PC-3 (cell line): Measurements from ENCODE around the gene CHAD. TPM values are rescaled to one million over a fixed set of nuclear protein-coding genes. Genes with fewer than 3 reads are reported as not detected.

Experiments
- ATAC-seq: fragments of 200-7000 bp; cut with Tn5 transposase; 2 replicates; pipeline ENCODE4 v1.9.1; 2020; ENCODE audit warnings: mild to moderate bottlenecking, moderate library complexity
- BruUV-seq: library from RNA; stranded (reverse); fragments of 400-500 nt; replicated peaks from 2 replicates; lab custom pipeline; 2021; lab: Mats Ljungman, UMichigan
- CTCF ChIA-PET: fragments of 300-600 bp; sonication (Branson Sonifier 250); formaldehyde crosslinking; loops from one replicate; lab custom pipeline; 2022; ENCODE audit warnings: antibody characterized with exemption; lab: Charles Lee
- POLR2A ChIA-PET: fragments of 300-600 bp; sonication (Branson Sonifier 250); formaldehyde crosslinking; loops from one replicate; lab custom pipeline; 2022; ENCODE audit warnings: antibody characterized with exemption; ENCODE audit not compliant: unreplicated experiment; lab: Charles Lee
- DNase-seq: peaks from one replicate; pipeline ENCODE4 v3.0.0-alpha.2; 2015
- H2AFZ ChIP-seq: fragments of 300-600 bp; sonication (generic); 2 replicates; pipeline ENCODE4 v1.6.0; 2016; ENCODE audit warnings: antibody characterized with exemption, low read length
- H3F3A ChIP-seq: fragments of 300-600 bp; sonication (generic); one replicate; pipeline ENCODE4 v1.6.0; 2017; ENCODE audit warnings: antibody characterized with exemption, low read length, control low read depth, mild to moderate bottlenecking; ENCODE audit not compliant: unreplicated experiment
- H3K27ac ChIP-seq: fragments of 300-600 bp; sonication (generic); 2 replicates; pipeline ENCODE4 v1.5.1; 2016; ENCODE audit warnings: mild to moderate bottlenecking, low read length
- H3K27me3 ChIP-seq: fragments of 300-600 bp; sonication (generic); 2 replicates; pipeline ENCODE4 v1.6.1; 2016; ENCODE audit warnings: low read length, mixed read lengths
- H3K36me3 ChIP-seq: fragments of 300-600 bp; sonication (generic); 2 replicates; pipeline ENCODE4 v1.6.1; 2016; ENCODE audit warnings: low read depth, mixed run types, low read length, mixed read lengths
- H3K4me1 ChIP-seq: fragments of 300-600 bp; sonication (generic); 2 replicates; pipeline ENCODE4 v1.5.1; 2016; ENCODE audit warnings: low read length; ENCODE audit not compliant: insufficient read depth
- H3K4me2 ChIP-seq: fragments of 300-600 bp; sonication (generic); 2 replicates; pipeline ENCODE4 v1.6.0; 2016; ENCODE audit warnings: low read length
- H3K4me3 ChIP-seq: fragments of 300-600 bp; sonication (generic); 2 replicates; pipeline ENCODE4 v1.5.1; 2016; ENCODE audit warnings: mild to moderate bottlenecking, low read length, mixed read lengths
- H3K79me2 ChIP-seq: fragments of 300-600 bp; sonication (generic); 2 replicates; pipeline ENCODE4 v1.6.1; 2017; ENCODE audit warnings: low read length, mixed read lengths
- H3K9ac ChIP-seq: fragments of 300-600 bp; sonication (generic); 2 replicates; pipeline ENCODE4 v1.6.0; 2016; ENCODE audit warnings: mild to moderate bottlenecking, low read length
- H3K9me2 ChIP-seq: fragments of 300-600 bp; sonication (generic); replicated peaks from 2 replicates; pipeline ENCODE4 v1.6.1; 2016; ENCODE audit warnings: mixed run types, low read length, mixed read lengths
- H3K9me3 ChIP-seq: fragments of 300-600 bp; sonication (generic); 2 replicates; pipeline ENCODE4 v1.6.1; 2016; ENCODE audit warnings: low read length, mixed read lengths
- H4K20me1 ChIP-seq: fragments of 300-600 bp; sonication (generic); 2 replicates; pipeline ENCODE4 v1.6.1; 2016; ENCODE audit warnings: low read length, mixed read lengths
- CTCF ChIP-seq: fragments of 300-600 bp; sonication (generic); conservative IDR thresholded peaks from 2 replicates; pipeline ENCODE4 v1.5.1; 2017; ENCODE audit warnings: antibody characterized with exemption, low read depth, mild to moderate bottlenecking, low read length
- EZH2 ChIP-seq: fragments of 300-600 bp; sonication (generic); IDR thresholded peaks from one replicate; pipeline ENCODE4 v1.6.1; 2017; ENCODE audit warnings: antibody characterized with exemption, mild to moderate bottlenecking, low read length; ENCODE audit not compliant: unreplicated experiment
- EZH2phosphoT487 ChIP-seq: fragments of 300-600 bp; sonication (generic); IDR thresholded peaks from 2 replicates; pipeline ENCODE4 v1.6.1; 2018; ENCODE audit warnings: mild to moderate bottlenecking, antibody characterized with exemption, low read length, borderline replicate concordance
- intact Hi-C: fragments of 100-400 bp; cut with micrococcal nuclease; formaldehyde crosslinking; loops from 2 replicates; pipeline ENCODE4 v1.9.0; 2023
- total RNA-seq: library from RNA; depleted of rRNA; stranded (reverse); fragments of >200 nt; gene quantifications from 2 replicates; pipeline ENCODE4 v1.2.3, GENCODE V29; 2014

The CHAD gene
- total RNA-seq, 1 experiment from 2014 or later: not detected

- ATAC-seq: peak; percentile 96
- Histone ChIP-seq H3K79me2 (no peaks in the 10 kb centered on the region), H2AFZ (no peak overlapping the region)
Measured at GRCh38 chr17:50487213-50488096, 18.8 kb upstream of the CHAD start.

GRCh38 chr17:50484386-50485155 is 15.9 kb upstream of the CHAD start:
- no TSS peak for BruUV-seq
- Histone ChIP-seq H3K9me2 (no peaks in the 10 kb centered on the region), H3K79me2 (peaks cover 20% of the 10 kb centered on the region), H3K4me3 (no peak overlapping the region), H3K36me3 (peaks cover 23% of the 10 kb centered on the region; the same call in 1 of the 2 replicates), H3K4me2 (no peak overlapping the region), H4K20me1 (no peaks in the 10 kb centered on the region), H3K4me1 (peaks cover 30% of the 10 kb centered on the region), H3K9me3 (no peaks in the 10 kb centered on the region), H3F3A (no peaks in the 10 kb centered on the region), H3K27ac (no peak overlapping the region), H3K9ac (no peak overlapping the region), H3K27me3 (no peaks in the 10 kb centered on the region), H2AFZ (no peak overlapping the region)
- POLR2A ChIA-PET: no interaction called here
- intact Hi-C loops: loop anchor here (5.0 kb wide), 1 partner anchor 358 kb away; no protein-coding TSS in a partner anchor
- DNase-seq: no peak
- TF ChIP-seq EZH2phosphoT487 (no peak), CTCF (no peak), EZH2 (no peak)
- CTCF ChIA-PET: no interaction called here
- no peak for ATAC-seq

More at GRCh38 chr17:50487213-50488096, 18.8 kb upstream of the CHAD start:
- Histone ChIP-seq H3K27me3 (no peaks in the 10 kb centered on the region), H3K36me3 (peaks cover 23% of the 10 kb centered on the region; the same call in 1 of the 2 replicates), H3K9me2 (no peaks in the 10 kb centered on the region), H4K20me1 (no peaks in the 10 kb centered on the region), H3K4me3 (no peak overlapping the region), H3F3A (no peaks in the 10 kb centered on the region), H3K4me2 (peak overlapping the region; percentile 52), H3K27ac (no peak overlapping the region; the same call in 1 of the 2 replicates), H3K9ac (no peak overlapping the region), H3K4me1 (peaks cover 22% of the 10 kb centered on the region), H3K9me3 (no peaks in the 10 kb centered on the region)
- intact Hi-C loops: no loop called here
- peak; percentile 90 for DNase-seq
- TF ChIP-seq EZH2phosphoT487 (no peak), EZH2 (no peak), CTCF (no peak)
- POLR2A ChIA-PET: interaction anchor here (0.5 to 1.1 kb wide), 2 partner anchors 181 to 205 kb away, joined by 15 to 17 read pairs; no protein-coding TSS in a partner anchor
- no TSS peak for BruUV-seq
- CTCF ChIA-PET: interaction anchor here (0.5 to 1.3 kb wide), 3 partner anchors 8 to 139 kb away, joined by 3 to 8 read pairs (median 4); no protein-coding TSS in a partner anchor
